CD14-positive monocyte (primary cell): ENCODE results near the gene CTSH. TPM values are rescaled to one million over a fixed set of nuclear protein-coding genes. Genes with fewer than 3 reads are reported as not detected.

ENCODE experiments used
- DNase-seq, 3 donors: peaks; one replicate each; pipeline ENCODE4 v3.0.0-alpha.2; 2011 to 2022
- H2AFZ ChIP-seq: 2 replicates; pipeline ENCODE4 v1.6.0; 2012; ENCODE audit warnings: mild to moderate bottlenecking, low read depth, low read length, inconsistent platforms; ENCODE audit not compliant: insufficient read depth, poor library complexity, severe bottlenecking
- H3K27ac ChIP-seq, 2 donors: 1 replicate in 1 of 2; 2 replicates in 1 of 2; pipeline ENCODE4 v1.5.1; 2012 to 2013; ENCODE audit warnings: low read length in 2 of 2, control low read depth in 1 of 2, inconsistent platforms in 1 of 2, low read depth in 1 of 2, mild to moderate bottlenecking in 1 of 2
- H3K27me3 ChIP-seq, 2 donors: one replicate each; pipeline versions ENCODE4 v1.6.0 to v1.6.1; 2011 to 2013; ENCODE audit warnings: low read length in 2 of 2; ENCODE audit not compliant: control insufficient read depth in 2 of 2, insufficient read depth in 2 of 2
- H3K36me3 ChIP-seq, 2 donors: replicated peaks in 1 of 2; 1 replicate in 1 of 2; 2 replicates in 1 of 2; pipeline versions ENCODE4 v1.5.1 to v1.6.1; 2012 to 2013; ENCODE audit warnings: low read length in 2 of 2, control low read depth in 1 of 2, inconsistent platforms in 1 of 2, mild to moderate bottlenecking in 1 of 2; ENCODE audit not compliant: insufficient read depth in 2 of 2, control insufficient read depth in 1 of 2
- H3K4me1 ChIP-seq, 2 donors: 1 replicate in 1 of 2; 2 replicates in 1 of 2; pipeline versions ENCODE4 v1.5.1 to v1.6.1; 2012 to 2013; ENCODE audit warnings: low read length in 2 of 2, control low read depth in 1 of 2, inconsistent platforms in 1 of 2, mild to moderate bottlenecking in 1 of 2, moderate library complexity in 1 of 2; ENCODE audit not compliant: insufficient read depth in 2 of 2, control insufficient read depth in 1 of 2
- H3K4me2 ChIP-seq: replicated peaks from 2 replicates; pipeline ENCODE3; 2012; ENCODE audit warnings: low read length, moderate library complexity, mild to moderate bottlenecking; ENCODE audit not compliant: poor library complexity, severe bottlenecking; ENCODE audit errors: extremely low read depth
- H3K4me3 ChIP-seq, 3 experiments: fragments of 200-600 bp in 1 of 3; sonication (generic) in 1 of 3; replicated peaks in 1 of 3; 1 replicate in 2 of 3; 2 replicates in 1 of 3; pipeline ENCODE4 v1.5.1; 2011 to 2013; ENCODE audit warnings: low read length in 3 of 3, mild to moderate bottlenecking in 3 of 3, control low read depth in 2 of 3, low read depth in 2 of 3, inconsistent platforms in 1 of 3, moderate library complexity in 1 of 3
- H3K79me2 ChIP-seq: 2 replicates; pipeline ENCODE4 v1.6.0; 2012; ENCODE audit warnings: mild to moderate bottlenecking, control low read depth, inconsistent platforms, low read length, moderate library complexity; ENCODE audit not compliant: insufficient read depth
- H3K9ac ChIP-seq: 2 replicates; pipeline ENCODE4 v1.6.0; 2017; ENCODE audit warnings: low read length, mild to moderate bottlenecking; ENCODE audit not compliant: insufficient read depth, poor library complexity, severe bottlenecking
- H3K9me3 ChIP-seq, 2 donors: replicated peaks in 1 of 2; 1 replicate in 1 of 2; 2 replicates in 1 of 2; pipeline versions ENCODE4 v1.5.1 to v1.6.1; 2012 to 2013; ENCODE audit warnings: low read length in 2 of 2, control low read depth in 1 of 2; ENCODE audit not compliant: control insufficient read depth in 1 of 2, insufficient read depth in 1 of 2
- H4K20me1 ChIP-seq: 2 replicates; pipeline ENCODE4 v1.6.0; 2012; ENCODE audit warnings: mild to moderate bottlenecking, low read length, control low read depth, moderate library complexity; ENCODE audit not compliant: insufficient read depth
- H3K27ac Mint-ChIP-seq, 7 donors: one replicate each; pipeline ENCODE4 v1.8.0; 2020; ENCODE audit warnings: mild to moderate bottlenecking in 7 of 7, mixed read lengths in 7 of 7, moderate library complexity in 6 of 7, inconsistent platforms in 2 of 7
- H3K27me3 Mint-ChIP-seq, 3 donors: one replicate each; pipeline ENCODE4 v1.8.0; 2021 to 2022; ENCODE audit warnings: low read depth in 3 of 3, mild to moderate bottlenecking in 3 of 3, mixed read lengths in 3 of 3, moderate library complexity in 3 of 3, inconsistent platforms in 1 of 3
- H3K36me3 Mint-ChIP-seq, 2 donors: one replicate each; pipeline ENCODE4 v1.8.0; 2020; ENCODE audit warnings: mixed read lengths in 2 of 2, inconsistent platforms in 1 of 2, mild to moderate bottlenecking in 1 of 2
- H3K4me1 Mint-ChIP-seq: one replicate; pipeline ENCODE4 v1.8.0; 2020; ENCODE audit warnings: mild to moderate bottlenecking, mixed read lengths
- H3K4me3 Mint-ChIP-seq, 2 donors: one replicate each; pipeline ENCODE4 v1.8.0; 2020; ENCODE audit warnings: mild to moderate bottlenecking in 2 of 2, mixed read lengths in 2 of 2, moderate library complexity in 1 of 2
- H3K9me3 Mint-ChIP-seq, 7 donors: one replicate each; pipeline ENCODE4 v1.8.0; 2020 to 2022; ENCODE audit warnings: mixed read lengths in 7 of 7, mild to moderate bottlenecking in 6 of 7, moderate library complexity in 6 of 7, inconsistent platforms in 2 of 7
- CTCF ChIP-seq: fragments of 200-600 bp; IDR thresholded peaks from one replicate; pipeline ENCODE4 v1.8.0; 2022; ENCODE audit warnings: antibody characterized with exemption, mild to moderate bottlenecking
- WGBS: methylation state at CpG from one replicate; pipeline ENCODE4 v1.1.5; 2013; ENCODE audit warnings: missing lambda C conversion rate; ENCODE audit not compliant: insufficient coverage; 5-methylcytosine and 5-hydroxymethylcytosine counted together
- intact Hi-C, 2 donors: fragments of 100-400 bp; cut with micrococcal nuclease; formaldehyde crosslinking; loops; one replicate each; pipeline versions ENCODE4 v1.15.0 to v1.15.1; 2023
- polyA plus RNA-seq, 3 donors: library from polyadenylated mRNA; depleted of rRNA in 1 of 3; unstranded in 2 of 3; stranded (reverse) in 1 of 3; fragments of 300-500 nt in 2 of 3; fragments of >200 nt in 1 of 3; fragmentation: Illumina TruSeq in 2 of 3; gene quantifications; 1 replicate in 2 of 3; 2 replicates in 1 of 3; pipeline ENCODE4 v1.2.3, GENCODE V29; 2012 to 2021

CTSH gene
- polyA plus RNA-seq, 3 donors = 555 to 884 (median 756) TPM

- Mint-ChIP-seq H3K27me3 (no peaks in the 10 kb centered on the region), H3K36me3 (peaks cover 39 to 60% of the 10 kb centered on the region in 2 donors), H3K4me3 (no peak overlapping the region), H3K9me3 (no peaks in the 10 kb centered on the region), H3K27ac (no peak overlapping the region), H3K4me1 (peaks cover 26% of the 10 kb centered on the region)
- no peak for TF ChIP-seq CTCF
- Histone ChIP-seq H4K20me1 (peaks cover 100% of the 10 kb centered on the region), H2AFZ (no peak overlapping the region), H3K27ac (no peak overlapping the region), H3K27me3 (no peaks in the 10 kb centered on the region), H3K4me2 (no peak overlapping the region), H3K79me2 (peaks cover 100% of the 10 kb centered on the region), H3K4me3 (no peak overlapping the region), H3K9me3 (no peaks in the 10 kb centered on the region), H3K4me1 (peaks cover 27 to 29% of the 10 kb centered on the region in 2 donors), H3K36me3 (peaks cover 53 to 65% of the 10 kb centered on the region in 2 donors), H3K9ac (no peak overlapping the region)
- WGBS = no CpG with 5 or more reads among the region's 1 CpG
- DNase-seq = no peak
- intact Hi-C loops = no loop called here
Observed at GRCh38 chr15:78880813-78881212, 64.0 kb downstream of the CTSH start.

- Mint-ChIP-seq H3K36me3 (peaks cover 35 to 56% of the 10 kb centered on the region in 2 donors), H3K4me3 (no peak overlapping the region), H3K27me3 (no peaks in the 10 kb centered on the region), H3K9me3 (no peaks in the 10 kb centered on the region), H3K27ac (peak overlapping the region in 1 of 7 donors; percentile 6), H3K4me1 (peaks cover 32% of the 10 kb centered on the region)
- H2AFZ ChIP-seq = no peak overlapping the region
- no peak overlapping the region for H3K4me3 ChIP-seq
- peaks cover 100% of the 10 kb centered on the region for H3K79me2 ChIP-seq
- peaks cover 47 to 59% of the 10 kb centered on the region in 2 donors for H3K36me3 ChIP-seq
- peaks cover 33 to 34% of the 10 kb centered on the region in 2 donors for H3K4me1 ChIP-seq
- no peak overlapping the region for H3K9ac ChIP-seq
- TF ChIP-seq CTCF = no peak
- H3K9me3 ChIP-seq = no peaks in the 10 kb centered on the region
- intact Hi-C loops = no loop called here
- peak in 1 of 3 donors; percentile 13 for DNase-seq
- H4K20me1 ChIP-seq = peaks cover 100% of the 10 kb centered on the region
- no peaks in the 10 kb centered on the region for H3K27me3 ChIP-seq
- H3K27ac ChIP-seq = no peak overlapping the region
- no peak overlapping the region for H3K4me2 ChIP-seq
Observed at GRCh38 chr15:78880242-78880533, 64.7 kb downstream of the CTSH start.
